Endothelial cell (in vitro differentiated cells): Measurements from ENCODE around the gene ARMH2. TPM values are rescaled to one million over a fixed set of nuclear protein-coding genes. Genes with fewer than 3 reads are reported as not detected.

ENCODE experiments used
- DNase-seq: peaks from one replicate; pipeline ENCODE4 v3.0.0; 2021; ENCODE audit warnings: low spot score
- H3K27ac Mint-ChIP-seq: one replicate; pipeline ENCODE4 v1.8.0; 2021; ENCODE audit warnings: mixed read lengths, inconsistent platforms; ENCODE audit not compliant: unreplicated experiment
- H3K27me3 Mint-ChIP-seq: one replicate; pipeline ENCODE4 v1.8.0; 2021; ENCODE audit warnings: mild to moderate bottlenecking, moderate library complexity, mixed read lengths, inconsistent platforms; ENCODE audit not compliant: unreplicated experiment
- H3K36me3 Mint-ChIP-seq: one replicate; pipeline ENCODE4 v1.8.0; 2021; ENCODE audit warnings: mild to moderate bottlenecking, low read depth, mixed read lengths, inconsistent platforms; ENCODE audit not compliant: unreplicated experiment
- H3K4me1 Mint-ChIP-seq: one replicate; pipeline ENCODE4 v1.8.0; 2021; ENCODE audit warnings: mild to moderate bottlenecking, mixed read lengths, inconsistent platforms; ENCODE audit not compliant: unreplicated experiment
- H3K4me3 Mint-ChIP-seq: one replicate; pipeline ENCODE4 v1.8.0; 2021; ENCODE audit warnings: mild to moderate bottlenecking, mixed read lengths, inconsistent platforms; ENCODE audit not compliant: unreplicated experiment
- H3K9me3 Mint-ChIP-seq: one replicate; pipeline ENCODE4 v1.8.0; 2021; ENCODE audit warnings: mixed read lengths, inconsistent platforms; ENCODE audit not compliant: unreplicated experiment
- long read RNA-seq: library from polyadenylated mRNA; unstranded; transcript quantifications from one replicate; pipeline ENCODE4 v2.0.0, GENCODE V29; 2020; ENCODE audit not compliant: unreplicated experiment
- total RNA-seq: library from RNA; stranded (reverse); fragmentation: NEBNext Ultra II Directional; extraction: Animal tissue kit (Norgen Biotek cat#: 25700); gene quantifications from one replicate; pipeline ENCODE4 v1.2.1, GENCODE V29; 2021; ENCODE audit not compliant: unreplicated experiment
- TF ChIP-seq, protein P1 (sequence below): fragments of 200-600 bp; sonication (generic); IDR thresholded peaks from one replicate; pipeline ENCODE4 v1.5.0; 2021; ENCODE audit warnings: antibody characterized with exemption; ENCODE audit not compliant: unreplicated experiment

ARMH2 gene
- not detected for total RNA-seq
- long read RNA-seq, result 0 reads

DNA sequence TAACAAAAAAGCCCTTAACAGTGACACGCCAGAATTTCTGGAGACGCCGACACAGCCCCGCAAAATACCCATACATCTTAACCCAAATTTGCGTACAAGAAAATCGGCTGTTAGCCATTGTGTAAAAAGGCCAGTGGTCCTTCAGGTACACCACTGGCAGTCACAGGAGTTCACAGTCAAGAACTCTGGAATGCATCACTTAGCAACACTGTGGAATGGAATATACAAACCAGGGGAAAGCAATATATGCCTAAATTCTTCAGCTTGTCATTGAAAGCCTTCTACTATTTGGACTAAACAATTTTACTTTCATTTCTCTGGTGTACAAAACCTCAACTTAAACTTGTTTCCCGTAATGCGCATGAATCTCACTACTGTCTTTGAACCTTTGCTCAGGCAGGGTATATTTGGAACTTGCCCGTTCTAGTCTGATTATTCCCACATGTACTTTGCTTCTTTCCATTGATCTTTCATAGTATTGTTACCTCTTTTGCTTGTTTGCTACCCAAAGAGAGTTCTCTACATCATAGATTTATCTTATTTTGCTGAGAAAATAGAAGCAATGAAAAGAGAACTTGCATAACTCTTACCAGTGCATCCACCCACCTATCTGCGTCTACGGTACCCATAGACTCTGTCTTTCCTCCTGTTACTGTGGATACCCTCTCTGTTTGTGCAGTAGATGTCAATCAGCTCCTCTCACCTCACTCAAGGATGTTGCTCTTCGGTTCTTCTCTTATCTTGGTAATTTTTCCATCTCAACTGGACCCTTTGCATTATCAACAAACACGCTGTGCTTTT lies at the start of gene ARMH2:
ARMH2 (minus strand) TSS at position 178 of the 801 bp plus-strand sequence; CDS start at position 118, 60 bp downstream.
- TF ChIP-seq, protein P1, sequence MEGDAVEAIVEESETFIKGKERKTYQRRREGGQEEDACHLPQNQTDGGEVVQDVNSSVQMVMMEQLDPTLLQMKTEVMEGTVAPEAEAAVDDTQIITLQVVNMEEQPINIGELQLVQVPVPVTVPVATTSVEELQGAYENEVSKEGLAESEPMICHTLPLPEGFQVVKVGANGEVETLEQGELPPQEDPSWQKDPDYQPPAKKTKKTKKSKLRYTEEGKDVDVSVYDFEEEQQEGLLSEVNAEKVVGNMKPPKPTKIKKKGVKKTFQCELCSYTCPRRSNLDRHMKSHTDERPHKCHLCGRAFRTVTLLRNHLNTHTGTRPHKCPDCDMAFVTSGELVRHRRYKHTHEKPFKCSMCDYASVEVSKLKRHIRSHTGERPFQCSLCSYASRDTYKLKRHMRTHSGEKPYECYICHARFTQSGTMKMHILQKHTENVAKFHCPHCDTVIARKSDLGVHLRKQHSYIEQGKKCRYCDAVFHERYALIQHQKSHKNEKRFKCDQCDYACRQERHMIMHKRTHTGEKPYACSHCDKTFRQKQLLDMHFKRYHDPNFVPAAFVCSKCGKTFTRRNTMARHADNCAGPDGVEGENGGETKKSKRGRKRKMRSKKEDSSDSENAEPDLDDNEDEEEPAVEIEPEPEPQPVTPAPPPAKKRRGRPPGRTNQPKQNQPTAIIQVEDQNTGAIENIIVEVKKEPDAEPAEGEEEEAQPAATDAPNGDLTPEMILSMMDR, result no peak
- H3K27me3 Mint-ChIP-seq, result no peaks in the 10 kb centered on the region
- H3K4me3 Mint-ChIP-seq, result no peak within 1 kb of the TSS
- H3K9me3 Mint-ChIP-seq, result no peaks in the 10 kb centered on the region
- H3K36me3 Mint-ChIP-seq, result no peaks in the 10 kb centered on the region
- H3K4me1 Mint-ChIP-seq, result no peaks in the 10 kb centered on the region
- DNase-seq, result no peak
- no peak within 1 kb of the TSS for H3K27ac Mint-ChIP-seq

DNA sequence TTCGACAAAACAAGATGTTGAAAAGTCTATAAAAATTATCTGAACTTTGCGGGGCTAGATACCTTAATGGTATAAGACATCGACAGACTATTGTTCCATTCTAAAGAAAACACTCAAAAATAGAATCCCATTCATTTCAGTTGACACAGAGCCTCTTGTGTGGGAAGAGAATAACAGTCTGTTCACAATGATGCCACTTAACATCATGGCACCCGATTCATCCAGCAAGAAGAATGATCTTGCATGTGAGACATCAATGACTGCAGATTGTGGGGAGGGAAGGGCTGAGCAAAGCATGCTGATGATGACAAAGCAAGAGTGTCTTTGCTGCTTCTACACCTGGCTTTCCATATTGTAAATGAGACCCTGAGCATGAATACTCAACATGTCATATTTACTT lies 49.7 kb upstream of the ARMH2 start:
- H3K36me3 Mint-ChIP-seq, result no peaks in the 10 kb centered on the region
- H3K9me3 Mint-ChIP-seq, result no peaks in the 10 kb centered on the region
- peaks cover 5% of the 10 kb centered on the region for H3K4me1 Mint-ChIP-seq
- no peak overlapping the region for H3K4me3 Mint-ChIP-seq
- H3K27ac Mint-ChIP-seq, result no peak overlapping the region
- no peak for DNase-seq
- H3K27me3 Mint-ChIP-seq, result no peaks in the 10 kb centered on the region
- TF ChIP-seq, protein P1, result no peak

DNA sequence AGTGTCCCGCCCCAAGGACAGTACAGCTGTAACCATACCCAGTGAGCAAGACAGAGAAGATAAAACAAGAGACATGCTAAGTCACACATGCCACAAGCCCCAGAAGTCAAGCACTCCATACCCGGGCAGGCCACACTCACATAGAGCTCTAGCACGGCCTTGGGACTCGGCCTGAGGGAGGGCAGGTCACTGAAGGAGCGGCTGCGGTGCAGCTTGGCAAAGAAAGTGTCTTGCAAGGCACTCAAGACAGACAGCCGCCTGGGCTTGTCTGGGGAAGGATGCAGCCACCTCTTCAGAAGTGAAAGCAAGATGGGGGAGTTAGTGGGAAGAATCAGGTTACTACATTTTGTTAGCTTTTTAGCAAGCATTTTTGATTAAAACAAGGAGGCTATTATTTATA lies 48.7 kb upstream of the ARMH2 start:
- Mint-ChIP-seq H3K27ac (no peak overlapping the region), H3K4me3 (no peak overlapping the region), H3K4me1 (peaks cover 7% of the 10 kb centered on the region), H3K9me3 (no peaks in the 10 kb centered on the region), H3K27me3 (no peaks in the 10 kb centered on the region), H3K36me3 (no peaks in the 10 kb centered on the region)
- DNase-seq, result no peak
- TF ChIP-seq, protein P1, result no peak

DNA sequence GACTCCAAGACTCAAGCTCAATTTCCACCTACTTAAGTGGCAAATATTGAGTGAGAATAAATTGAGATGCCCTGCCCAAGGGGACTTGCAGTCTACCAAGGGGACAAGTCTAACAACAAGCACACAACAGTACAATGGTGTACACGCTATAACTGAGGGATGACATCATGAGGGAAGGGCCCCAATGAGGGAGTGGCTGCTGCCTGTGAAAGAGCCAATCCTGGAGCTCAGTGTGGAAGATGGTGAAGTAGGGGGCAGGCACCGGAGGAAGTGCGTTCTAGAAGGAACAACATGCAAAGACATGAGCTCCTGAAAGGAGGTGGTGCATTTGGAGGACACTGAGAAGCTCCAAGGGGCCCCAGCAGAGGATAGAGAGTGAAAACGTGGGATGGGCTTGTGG lies 46.9 kb upstream of the ARMH2 start:
- TF ChIP-seq, protein P1, result no peak
- Mint-ChIP-seq H3K27me3 (no peaks in the 10 kb centered on the region), H3K4me1 (peaks cover 7% of the 10 kb centered on the region), H3K27ac (no peak overlapping the region), H3K9me3 (no peaks in the 10 kb centered on the region), H3K4me3 (no peak overlapping the region), H3K36me3 (no peaks in the 10 kb centered on the region)
- no peak for DNase-seq

DNA sequence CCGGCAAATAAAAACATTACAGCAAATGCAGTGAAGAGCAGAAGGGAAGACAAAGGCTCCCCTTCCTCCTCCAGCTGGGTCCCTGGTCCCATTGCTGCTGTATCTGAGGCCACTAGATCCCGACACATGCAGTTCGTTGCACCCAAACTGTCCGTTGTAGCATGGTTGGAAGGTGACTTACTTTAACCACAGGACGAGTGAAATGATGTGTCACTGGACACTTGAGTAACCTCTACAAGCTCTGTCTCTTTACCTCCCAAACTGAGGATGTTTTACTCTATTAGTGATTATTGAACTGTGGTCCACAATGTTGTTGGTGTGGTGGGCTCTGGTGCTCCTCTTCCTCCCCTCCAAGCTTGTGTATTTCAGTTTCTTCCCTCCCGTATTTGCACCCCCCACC lies 46.2 kb upstream of the ARMH2 start:
- DNase-seq, result no peak
- Mint-ChIP-seq H3K4me1 (peaks cover 7% of the 10 kb centered on the region), H3K4me3 (no peak overlapping the region), H3K9me3 (no peaks in the 10 kb centered on the region), H3K36me3 (no peaks in the 10 kb centered on the region), H3K27me3 (no peaks in the 10 kb centered on the region), H3K27ac (no peak overlapping the region)
- TF ChIP-seq, protein P1, result no peak
